ENCODE data around the gene HIPK2. TPM values are rescaled to one million over a fixed set of nuclear protein-coding genes. Genes with fewer than 3 reads are reported as not detected.

Gene HIPK2
- total and polyA plus RNA-seq, 2 donors (not counting 3 experiments of a cell fraction or from before 2014, with no cell fraction given), result 9.0 to 43.8 TPM

DNA sequence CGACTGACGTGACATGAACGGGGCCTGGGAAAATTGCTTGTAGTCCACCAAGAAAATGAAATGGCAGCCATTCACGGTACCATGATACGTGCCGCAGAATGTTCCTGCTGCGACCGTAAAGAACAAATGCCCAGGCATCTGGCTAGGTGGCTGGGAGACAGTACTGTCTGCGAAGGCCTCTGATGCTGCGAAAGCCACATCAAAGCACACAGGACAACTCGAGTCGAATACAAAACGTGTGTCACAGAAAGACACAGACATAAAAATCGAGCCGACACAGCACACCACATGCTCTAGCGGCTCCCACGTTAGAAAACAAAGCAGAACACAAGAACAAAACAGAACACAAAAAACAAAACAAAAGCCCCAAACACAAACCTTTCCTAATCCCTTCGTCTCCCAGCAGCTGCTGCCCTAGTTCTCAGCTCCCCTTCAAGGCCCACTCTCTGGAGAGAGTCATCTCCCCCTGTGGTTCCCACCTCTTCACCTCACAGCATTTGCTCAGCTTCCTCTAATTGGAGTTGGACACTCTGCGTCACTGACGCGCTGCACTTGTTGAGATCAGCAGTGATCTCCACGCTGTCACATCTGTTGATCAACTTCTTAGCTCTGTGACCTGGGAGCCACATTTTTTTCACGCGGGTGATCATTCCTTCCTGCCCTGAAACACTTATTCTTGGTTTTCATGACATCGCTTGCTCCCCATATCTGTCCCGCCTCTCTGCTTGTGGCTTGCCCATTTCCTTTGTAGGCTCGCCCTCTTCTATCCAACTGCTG is 142.1 kb downstream of the HIPK2 start:
- Histone ChIP-seq H3K36me3 (ENCODE audit: control insufficient read depth in 2 of 2, extremely low read depth in 1 of 2, insufficient read depth in 2 of 2, low read length in 2 of 2) (peaks cover 3 to 5% of the 10 kb centered on the region in 2 experiments), H3K27me3 (ENCODE audit: control insufficient read depth in 2 of 2, insufficient read depth in 2 of 2, low read length in 2 of 2) (no peaks in the 10 kb centered on the region), H4K20me1 (replicated peaks; ENCODE audit: control insufficient read depth, extremely low read depth, insufficient read depth, low read length) (no peaks in the 10 kb centered on the region), H3K4me1 (ENCODE audit: control insufficient read depth, extremely low read depth, insufficient read depth, low read length) (no peaks in the 10 kb centered on the region), H3K4me2 (ENCODE audit: insufficient read depth, low read length) (no peak overlapping the region), H3K9me3 (replicated peaks; ENCODE audit: control insufficient read depth, insufficient read depth, low read length) (no peaks in the 10 kb centered on the region), H3K4me3 (replicated peaks in 1 of 3; ENCODE audit: insufficient read depth in 1 of 3, low read depth in 1 of 3, low read length in 3 of 3) (no peak overlapping the region), H2AFZ (ENCODE audit: low read depth, low read length) (no peak overlapping the region), H3K9me1 (replicated peaks; ENCODE audit: control insufficient read depth, extremely low read depth, insufficient read depth, low read length) (no peaks in the 10 kb centered on the region), H3K9ac (replicated peaks; ENCODE audit: extremely low read depth, insufficient read depth, low read length) (no peak overlapping the region), H3K27ac (ENCODE audit: insufficient read depth, low read depth, low read length) (no peak overlapping the region), H3K79me2 (ENCODE audit: control insufficient read depth, insufficient read depth, low read length) (peaks cover 27% of the 10 kb centered on the region)
- dilution Hi-C loops (cut with MboI; ENCODE audit: extremely low pct_ligation_motif_present, low sequenced_read_pairs), result no loop called here
- POLR2A ChIA-PET, result no interaction called here
- intact Hi-C loops (cut with micrococcal nuclease), result no loop called here
- DNase-seq (ENCODE audit: low read depth, low spot score) (no peak), FAIRE-seq (no peak)
- CTCF ChIA-PET, result interaction anchor here (1.7 kb wide), 1 partner anchor 10 kb away, joined by 6 read pairs; no protein-coding TSS in a partner anchor
- no peak for TF ChIP-seq MYC (IDR thresholded peaks at IDR 0.05; ENCODE audit: low read depth, low read length)
- TF ChIP-seq EZH2 (IDR thresholded peaks at IDR 0.05; ENCODE audit: borderline replicate concordance, low read depth, low read length, severe bottlenecking), result no peak
- TF ChIP-seq, protein P1, sequence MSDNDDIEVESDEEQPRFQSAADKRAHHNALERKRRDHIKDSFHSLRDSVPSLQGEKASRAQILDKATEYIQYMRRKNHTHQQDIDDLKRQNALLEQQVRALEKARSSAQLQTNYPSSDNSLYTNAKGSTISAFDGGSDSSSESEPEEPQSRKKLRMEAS (IDR thresholded peaks at IDR 0.05; ENCODE audit: insufficient read depth, insufficient read length), result no peak
- TF ChIP-seq POLR2AphosphoS5 (IDR thresholded peaks at IDR 0.05; ENCODE audit: insufficient read depth, low read depth, low read length), result no peak
- no peak for TF ChIP-seq POLR2A (IDR thresholded peaks at IDR 0.05; ENCODE audit: low read depth, low read length)
- TF ChIP-seq CTCF (IDR thresholded peaks at IDR 0.05; ENCODE audit: extremely low read depth in 1 of 2, insufficient read depth in 1 of 2, low read depth in 1 of 2, low read length in 2 of 2), result no peak
- BruUV-seq (replicated peaks), result no TSS peak

Measured in endothelial cell of umbilical vein (primary cell).